Activated naive CD8-positive, alpha-beta T cell treated with anti-CD3 and anti-CD28 coated beads, Interleukin-2, amount 50 U/mL, for 16 hours (primary cell): ENCODE data around the gene NPM1.

ENCODE experiments used
- DNase-seq: peaks from one replicate; pipeline ENCODE4 v3.0.0-alpha.2; 2020; ENCODE audit warnings: low read depth, low spot score

The NPM1 gene

DNA sequence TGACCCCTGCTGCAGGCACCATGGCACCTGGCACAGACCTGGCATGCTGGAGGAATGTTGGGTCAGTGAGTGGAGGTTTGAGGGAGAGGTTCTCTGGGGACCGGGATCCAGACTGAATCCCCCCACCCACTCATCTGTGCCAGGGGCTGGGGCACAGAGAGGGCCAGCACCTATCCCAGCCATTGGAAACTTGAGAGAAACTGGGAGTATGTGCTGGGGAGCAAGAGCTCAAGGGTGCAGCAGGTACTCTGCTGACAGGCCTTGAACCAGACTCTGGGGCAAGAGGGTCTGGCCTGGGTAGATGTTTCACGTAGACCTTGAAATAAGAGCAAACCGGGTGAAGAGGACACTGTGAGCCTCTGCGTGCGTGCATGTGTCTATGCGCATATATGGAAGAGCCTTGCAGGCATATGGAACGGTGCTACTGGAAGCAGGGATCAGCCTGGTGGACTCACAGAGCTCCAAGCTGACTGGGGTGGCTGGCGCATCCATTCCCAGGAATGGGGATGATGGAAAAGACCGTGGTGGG, 40.6 kb downstream of the NPM1 start:
- DNase-seq: no peak

DNA sequence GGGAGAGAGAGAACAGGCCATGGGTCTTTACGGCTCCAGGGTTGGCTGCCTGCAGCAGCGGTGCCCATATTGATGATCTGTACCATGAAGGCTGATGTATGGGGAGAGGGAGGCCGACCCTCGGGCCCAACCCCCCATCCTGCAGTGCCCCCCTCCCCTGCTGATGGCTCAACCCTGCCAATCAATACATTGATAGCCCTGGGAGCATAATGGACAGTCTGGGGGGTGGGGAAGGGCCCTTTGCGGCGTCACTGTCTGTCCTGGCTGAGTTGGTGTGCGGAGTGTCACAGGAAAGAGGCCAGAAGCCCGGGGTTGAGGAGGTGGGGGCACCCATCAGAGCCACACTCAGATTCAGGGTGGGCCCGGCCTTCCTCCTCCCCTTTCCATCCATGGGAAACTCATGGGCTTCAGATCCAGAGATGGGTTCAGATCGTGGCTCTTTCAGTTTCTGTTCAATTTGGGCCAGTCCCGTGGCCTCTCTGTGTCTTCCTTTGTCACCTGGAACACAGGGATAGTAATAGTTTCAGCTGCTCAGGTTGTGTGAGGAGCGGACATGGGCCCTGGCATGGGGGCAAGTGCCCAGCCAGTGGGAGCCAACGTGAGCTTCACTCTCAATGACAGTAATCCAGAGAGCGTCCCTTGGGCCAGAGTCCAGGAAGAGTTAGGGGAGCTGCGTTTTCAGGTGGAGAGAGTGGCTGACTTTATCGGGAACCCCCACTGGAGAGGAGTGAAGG, 41.3 kb downstream of the NPM1 start:
- DNase-seq: no peak

DNA sequence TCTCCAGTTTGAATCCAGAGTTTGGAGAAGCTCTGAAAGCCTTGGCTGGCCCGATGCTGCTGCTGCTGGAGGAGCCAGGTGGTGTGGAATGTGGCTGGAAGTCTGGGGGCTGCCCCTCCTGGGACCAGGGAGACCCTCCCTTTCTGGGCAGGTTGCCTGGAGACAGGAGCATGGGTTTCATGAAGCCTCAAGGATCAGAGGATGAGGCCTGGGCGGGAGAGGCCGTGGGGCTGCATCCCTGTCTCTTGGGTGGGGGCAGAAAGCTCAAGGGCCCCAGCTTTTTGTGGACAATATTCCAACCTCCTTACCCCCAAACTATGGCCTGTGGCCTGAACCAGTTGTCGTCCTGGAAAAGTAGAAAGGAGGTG, 41.9 kb downstream of the NPM1 start:
- no peak for DNase-seq

DNA sequence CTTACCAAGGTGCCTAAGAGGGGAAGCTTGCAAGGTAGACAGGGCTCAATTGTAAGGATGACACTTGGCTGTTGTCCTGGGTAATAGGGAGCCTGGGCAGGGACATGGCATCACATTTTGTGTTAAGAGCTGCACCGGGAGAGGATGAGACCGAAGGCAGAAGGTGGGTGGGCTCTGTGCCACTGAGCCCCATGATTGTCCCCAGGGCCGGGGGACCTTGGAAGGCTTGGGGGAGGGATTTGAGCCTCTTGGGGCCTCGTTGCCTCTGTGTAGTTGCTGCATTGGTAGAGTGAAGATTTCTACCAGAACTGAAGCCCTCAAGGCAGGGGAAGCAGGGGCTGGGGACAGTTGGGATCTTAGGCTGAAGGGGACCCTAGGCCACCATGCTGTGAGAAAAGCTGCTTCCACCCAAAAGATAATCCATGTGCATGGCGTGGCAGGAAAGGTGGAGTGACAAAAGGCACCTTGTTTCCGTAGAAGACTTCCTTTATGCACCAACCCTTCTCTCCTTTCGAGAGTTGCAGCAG, 43.7 kb downstream of the NPM1 start:
- no peak for DNase-seq

DNA sequence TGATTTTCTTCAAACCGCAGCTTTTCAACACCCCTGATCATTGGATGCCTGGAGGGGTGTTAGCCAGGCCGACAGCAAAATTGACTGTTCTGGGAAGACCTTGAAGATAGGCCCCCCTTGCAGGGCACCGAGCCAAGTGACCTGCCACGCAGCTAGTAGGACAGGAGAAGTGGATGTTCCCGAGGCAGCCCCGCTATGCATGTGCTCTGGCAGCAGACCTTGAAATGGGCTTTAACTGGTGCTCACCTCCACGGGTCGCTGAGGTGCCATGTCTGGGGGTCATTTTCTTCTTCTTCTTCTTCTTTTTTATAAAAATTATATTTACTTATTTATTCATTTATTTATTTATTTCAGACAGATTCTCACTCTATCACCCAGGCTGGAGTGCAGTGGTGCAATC, 44.4 kb downstream of the NPM1 start:
- no peak for DNase-seq

DNA sequence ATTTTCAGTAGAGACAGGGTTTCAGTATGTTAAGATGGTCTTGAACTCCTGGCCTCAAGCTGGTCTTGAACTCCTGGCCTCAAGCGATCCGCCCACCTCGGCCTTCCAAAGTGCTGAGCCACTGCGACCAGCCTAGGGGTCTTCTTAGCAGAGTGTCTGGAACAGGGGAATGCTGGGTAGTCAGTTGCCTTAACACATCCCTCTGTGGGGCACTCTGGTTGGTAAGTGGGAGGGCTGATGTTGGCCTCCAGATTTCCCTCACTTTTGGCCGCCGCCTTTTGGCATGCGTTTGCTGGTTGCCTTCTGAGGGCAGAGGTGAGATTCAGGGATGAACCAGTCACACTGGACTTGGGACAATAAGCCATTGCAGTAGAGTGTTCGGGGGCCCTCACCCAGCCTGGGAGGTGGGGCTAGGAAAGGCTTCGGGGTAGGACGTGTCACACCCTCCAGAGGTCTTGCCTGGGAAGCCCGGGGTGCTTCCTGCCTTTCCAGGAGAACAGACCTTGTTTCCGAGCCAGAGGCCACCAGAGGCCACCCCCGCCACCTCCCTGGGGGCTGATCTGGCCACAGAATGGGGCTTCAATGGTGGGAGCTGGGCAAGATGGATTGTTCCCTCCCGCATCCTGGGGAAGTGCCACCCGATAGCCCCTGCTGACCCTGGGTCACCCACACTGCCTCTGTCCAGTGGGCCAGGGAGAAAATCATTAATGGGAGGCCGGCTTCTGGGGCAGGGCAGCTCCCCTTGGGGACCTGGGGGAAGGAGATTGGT, 45.1 kb downstream of the NPM1 start:
- no peak for DNase-seq

DNA sequence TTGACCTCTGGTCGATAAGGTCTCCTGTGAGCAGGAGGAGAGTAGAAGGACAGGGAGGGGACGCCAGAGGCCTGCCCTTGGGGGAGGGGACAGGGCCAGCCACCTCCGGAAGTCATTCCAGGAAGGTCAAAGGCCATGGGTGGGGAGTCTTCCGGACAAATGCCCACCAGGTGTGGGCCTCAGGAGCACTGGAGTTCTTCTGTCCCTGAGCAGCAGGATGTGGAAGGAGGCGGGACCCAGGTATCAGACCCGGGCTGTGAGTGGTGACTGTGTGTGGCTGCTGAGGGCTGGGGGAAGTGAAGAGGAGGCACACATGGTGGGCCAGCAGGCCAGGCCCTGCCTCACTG, 45.7 kb downstream of the NPM1 start:
- DNase-seq: no peak

DNA sequence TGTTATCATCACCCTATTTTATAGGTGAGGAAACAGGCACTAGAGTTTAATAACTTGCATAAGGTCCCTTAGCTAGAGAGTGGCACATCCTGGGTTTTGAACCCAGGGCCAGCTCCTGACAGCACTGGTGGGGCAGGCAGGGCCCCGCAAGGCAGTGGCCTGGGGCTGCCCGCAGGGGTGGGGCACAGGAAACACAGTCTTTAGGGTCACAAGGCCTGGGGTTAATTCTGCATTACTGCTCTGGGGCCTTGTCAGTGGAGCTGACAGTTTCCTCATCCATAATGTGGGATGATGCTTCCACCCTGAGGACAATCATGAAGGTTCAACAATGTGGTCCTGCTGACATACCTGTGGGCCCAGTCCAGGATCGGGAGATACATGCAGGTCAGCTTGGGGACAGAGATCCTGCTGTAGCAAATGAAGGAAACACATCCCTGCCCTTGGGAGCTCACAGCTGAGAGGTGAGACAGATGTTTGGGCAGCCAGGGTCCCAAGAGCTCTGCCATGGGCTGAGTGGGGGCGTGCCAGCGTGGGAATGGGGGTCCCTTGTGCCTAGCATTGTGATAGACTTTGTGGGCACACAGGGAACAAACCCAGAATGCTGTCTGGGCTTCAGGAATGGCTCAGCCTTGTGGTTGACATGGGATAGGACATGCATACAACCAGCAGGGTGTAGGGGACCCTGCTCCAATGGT, 46.5 kb downstream of the NPM1 start:
- DNase-seq: no peak

DNA sequence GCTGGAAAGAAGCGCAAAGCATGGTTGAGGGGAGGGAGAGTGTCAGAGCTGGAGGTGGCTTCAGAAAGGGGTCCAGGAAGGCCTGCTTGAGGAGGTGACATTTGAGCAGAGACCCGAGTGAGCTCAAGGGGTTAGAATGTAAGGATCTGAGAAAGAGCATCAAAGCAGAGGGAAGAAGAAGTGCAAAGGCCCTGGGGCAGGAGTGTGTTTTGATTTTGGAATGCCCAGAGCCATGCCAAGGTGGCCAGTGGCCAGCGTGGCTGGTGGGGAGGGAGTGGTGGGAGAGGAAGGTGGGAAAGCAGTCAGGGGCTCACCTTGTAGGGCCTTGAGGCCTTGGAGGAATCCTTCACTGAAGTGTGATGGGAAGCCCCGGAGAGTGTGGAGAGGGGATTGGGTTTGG, 47.2 kb downstream of the NPM1 start:
- no peak for DNase-seq

DNA sequence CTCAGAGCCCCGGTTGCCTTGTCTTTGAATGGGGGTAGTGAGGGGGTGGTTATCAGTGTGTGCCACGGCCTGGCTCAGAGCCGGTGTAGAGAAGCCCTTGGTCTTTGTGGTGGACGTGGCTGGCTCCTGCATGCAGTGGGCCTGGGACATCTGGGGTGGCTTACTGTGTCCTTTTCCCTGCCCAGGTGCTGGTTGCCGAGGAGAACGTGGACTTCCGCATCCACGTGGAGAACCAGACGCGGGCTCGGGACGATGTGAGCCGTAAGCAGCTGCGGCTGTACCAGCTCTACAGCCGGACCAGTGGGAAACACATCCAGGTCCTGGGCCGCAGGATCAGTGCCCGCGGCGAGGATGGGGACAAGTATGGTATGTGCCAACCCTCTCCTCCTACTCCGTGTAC, 48.3 kb downstream of the NPM1 start:
- no peak for DNase-seq

DNA sequence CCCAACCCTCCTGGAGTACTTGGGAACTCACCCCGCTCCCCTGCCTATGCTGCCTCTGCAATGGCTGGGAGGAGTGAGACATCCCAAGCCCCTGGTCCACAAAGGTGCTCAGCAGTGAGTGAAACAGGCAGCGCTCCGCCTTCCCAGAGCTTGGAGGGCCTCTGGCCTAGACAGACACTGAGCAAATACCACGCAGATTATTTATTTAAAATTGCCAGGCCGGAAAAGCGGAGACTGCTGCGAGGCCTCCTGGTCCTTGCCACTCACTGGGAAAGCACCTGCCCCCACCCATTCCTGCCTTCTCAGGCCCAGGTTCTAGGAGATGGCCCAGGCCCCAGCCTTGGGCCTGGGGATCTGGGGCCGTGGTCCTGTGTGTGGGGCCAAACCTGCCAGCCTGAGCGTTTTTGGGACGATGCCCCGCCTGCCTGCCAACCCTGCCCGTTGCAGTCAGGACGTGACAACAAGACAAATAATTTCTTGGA, 49.2 kb downstream of the NPM1 start:
- no peak for DNase-seq

DNA sequence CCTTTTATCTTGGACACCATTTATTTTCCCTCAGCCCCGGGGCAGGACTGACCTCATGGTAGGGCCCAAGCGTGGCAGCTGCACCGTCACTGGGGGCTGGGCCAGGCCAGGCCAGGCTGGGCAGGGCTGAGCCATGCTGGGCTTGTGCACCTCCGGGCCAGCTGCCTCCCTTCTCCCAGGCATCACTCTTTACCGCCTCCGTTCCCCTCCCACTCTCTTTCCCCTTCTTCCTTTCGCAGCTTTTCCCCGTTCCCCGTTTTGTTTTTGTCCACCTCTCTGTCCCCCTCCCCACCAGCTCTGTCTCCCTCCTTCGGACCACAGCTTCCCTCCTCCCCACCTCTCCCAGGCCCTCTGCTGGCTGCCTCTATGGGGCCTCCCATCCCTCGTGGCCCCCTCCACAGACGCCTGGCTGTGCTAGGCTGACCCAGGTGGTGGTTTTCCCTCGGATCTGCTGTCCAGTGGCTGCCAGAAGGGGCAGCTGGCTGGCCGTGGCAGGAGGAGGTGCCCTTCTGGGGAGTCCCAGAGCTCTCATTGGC, 49.7 kb downstream of the NPM1 start:
- no peak for DNase-seq

DNA sequence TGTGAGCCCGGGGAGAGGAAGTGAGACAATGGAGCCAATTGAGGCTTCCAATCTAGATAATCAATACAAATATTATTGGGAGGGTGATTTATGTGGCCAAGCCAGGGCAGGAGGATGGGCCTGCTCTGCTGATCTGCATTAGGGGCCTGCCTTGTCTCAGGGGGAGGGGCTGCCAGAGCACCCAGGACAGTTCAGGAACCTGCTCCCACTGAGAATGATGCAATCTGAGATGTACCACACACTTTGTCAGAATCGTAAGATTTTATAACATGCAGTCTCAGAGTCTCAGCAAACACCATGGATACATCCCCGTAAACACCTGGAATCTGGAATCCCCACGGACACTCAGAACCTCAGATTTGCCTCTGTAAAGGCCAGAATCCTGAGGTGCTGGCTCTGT, 51.1 kb downstream of the NPM1 start:
- DNase-seq: no peak

DNA sequence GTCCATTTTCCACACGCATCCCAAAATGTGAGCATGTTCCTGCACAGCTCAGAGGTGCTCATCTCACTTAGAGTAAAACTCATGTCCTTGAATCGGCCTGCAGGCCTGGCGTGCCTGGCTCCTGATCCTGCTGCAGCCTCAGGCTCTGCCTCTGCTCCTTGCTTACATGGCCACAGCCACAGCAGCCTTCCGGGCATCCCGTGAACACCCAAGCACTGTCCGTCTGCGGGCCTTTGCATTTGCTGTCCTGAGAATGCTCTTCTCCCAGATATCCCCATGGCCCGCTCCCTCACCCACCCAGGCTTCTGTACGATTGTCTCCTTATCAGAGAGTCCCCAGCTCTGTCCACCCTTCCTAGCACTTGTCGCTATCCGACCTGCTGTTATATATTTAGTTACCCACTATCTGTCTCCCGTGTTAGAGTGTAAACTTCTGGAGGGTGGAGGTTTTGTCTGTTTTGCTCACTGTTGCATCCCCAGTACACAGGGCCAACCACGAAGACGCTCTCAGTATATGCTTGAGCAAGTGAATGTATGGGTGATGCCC, 53.7 kb downstream of the NPM1 start:
- no peak for DNase-seq

DNA sequence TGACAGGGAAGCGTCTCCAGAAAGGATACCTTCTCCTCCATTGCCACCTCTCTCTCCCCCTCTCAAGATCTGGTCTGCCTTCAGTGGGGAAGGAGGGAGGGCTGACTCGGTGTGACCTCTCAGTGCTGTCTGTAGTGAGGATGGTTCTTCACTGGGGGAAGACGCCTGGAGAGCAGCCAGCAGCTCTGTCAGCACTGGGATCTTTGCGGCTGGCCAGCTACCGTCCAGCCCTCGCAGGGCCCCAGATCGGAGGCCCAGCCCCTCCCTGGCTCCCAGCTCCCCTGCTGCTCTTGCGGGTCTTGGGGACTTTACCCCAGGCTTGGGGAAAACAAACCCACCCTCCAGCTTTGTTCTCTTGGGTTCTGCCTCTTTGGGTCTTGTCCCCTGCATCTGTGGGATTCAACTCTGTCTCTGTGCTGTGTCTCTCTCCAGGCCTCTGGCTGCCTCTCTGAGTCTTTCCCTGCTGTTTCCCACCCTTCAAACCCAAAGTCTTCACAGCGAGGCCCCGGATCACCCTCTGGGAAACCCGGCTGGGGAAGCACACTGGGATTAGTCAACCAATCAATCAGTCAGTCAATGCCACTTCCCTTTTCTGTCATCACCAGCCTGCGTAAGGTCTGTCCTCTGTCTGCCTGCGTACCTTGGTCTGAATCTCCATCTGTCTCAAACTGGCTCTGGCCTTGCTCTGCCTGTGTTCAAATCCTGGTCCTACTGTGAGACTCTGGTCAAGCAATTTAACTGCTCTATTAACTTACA, 54.8 kb downstream of the NPM1 start:
- no peak for DNase-seq

DNA sequence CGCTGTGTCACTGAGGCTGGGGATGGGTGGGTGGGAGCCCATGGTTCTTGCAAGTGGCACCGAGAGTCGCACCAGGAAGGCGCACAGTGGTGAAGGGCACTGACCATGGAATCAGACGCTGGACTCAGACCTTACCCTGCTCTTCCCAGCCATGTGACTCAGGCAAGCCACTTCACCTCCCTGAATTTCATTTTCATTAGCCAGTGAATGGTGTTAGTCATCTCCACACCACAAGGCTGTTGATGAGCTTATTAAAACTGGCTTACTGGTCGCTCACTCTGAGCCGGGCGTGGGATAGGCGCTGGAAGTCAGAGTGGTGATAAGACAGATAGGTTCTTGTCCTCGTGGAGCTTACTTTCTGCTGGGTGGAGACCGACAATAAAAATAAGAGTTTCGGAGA, 56.9 kb downstream of the NPM1 start:
- no peak for DNase-seq

DNA sequence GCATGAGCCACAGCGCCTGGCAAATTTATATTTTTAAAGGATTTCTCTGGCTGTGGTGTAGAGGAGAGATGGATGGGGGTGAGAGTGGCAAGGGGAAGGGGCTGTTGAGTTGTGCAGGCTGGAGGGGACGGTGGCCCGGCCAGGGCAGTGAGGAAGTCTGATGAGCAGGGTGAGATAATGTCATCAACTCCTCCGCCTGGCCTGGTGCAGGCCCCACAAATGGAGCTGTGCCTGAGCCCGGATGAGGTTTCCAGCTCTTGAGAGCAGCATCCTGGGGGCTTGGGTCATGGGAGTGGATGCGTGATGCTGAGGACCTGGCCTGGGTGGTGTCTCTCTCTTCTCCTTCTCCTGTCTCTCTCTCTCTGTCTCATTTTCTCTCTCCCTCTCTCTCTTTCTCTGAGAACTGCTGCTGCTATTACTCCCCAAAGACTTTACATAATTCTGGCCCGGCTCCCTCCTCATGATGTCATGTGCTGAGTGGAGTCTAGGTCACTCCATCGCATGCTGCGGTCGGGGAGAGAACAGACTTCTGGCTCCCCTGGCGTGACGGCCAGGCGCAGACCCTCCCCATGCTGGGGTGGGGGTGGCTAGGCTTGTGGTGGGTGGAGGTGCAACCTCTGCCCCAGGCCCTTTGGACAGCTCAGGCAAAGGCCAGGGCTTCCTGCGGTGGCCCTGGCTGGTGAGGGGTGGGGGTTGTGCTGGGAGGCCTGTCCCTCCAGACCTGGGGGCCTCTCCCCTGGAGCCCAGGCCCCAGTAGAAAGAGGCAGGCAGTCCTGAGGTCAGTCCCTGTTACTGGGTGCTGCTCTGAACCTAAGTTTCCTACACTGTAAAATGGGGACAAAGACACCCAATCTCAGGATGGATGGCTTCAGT, 58.2 kb downstream of the NPM1 start:
- no peak for DNase-seq

DNA sequence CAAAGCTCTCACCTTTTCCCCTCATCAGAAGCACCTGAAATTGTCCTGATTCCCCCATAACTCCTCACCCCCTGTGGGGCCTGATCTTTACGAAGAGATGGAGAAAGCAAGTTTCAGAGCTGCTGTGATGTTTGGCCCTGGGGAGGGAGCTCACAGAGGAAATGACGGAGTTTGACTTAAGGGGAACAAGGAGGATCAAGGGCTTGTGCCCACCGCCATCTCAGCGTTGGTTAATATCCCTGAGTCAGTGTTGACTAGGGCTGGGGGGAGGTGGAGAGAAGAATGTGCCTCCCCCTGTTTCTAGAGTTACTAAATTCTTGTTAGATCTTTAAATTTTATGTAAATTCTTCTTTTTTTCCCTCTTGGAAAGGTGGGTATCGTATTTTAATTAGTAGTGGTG, 59.6 kb downstream of the NPM1 start:
- DNase-seq: no peak

DNA sequence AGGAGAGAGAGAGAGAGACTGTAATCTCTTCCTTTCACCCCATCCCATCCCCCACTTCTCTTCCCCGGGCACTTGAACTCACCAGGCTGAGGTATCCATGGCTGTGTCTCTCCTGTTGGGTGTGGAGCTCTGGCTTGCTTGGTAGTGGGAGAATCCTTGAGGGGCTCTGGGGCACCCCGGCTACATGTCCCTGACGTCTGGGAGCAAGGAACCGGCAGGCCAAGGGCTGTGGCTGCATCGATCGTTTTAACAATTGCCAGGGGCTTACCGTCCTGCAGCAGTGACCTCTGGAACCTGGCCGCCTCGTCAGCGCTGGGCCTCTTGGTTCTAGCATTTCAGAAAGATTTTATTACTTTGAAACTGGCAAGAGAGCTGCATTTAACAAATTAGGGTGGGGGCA, 61.8 kb downstream of the NPM1 start:
- DNase-seq: no peak
